ENCODE data around the gene KLK12.

Gene KLK12

DNA sequence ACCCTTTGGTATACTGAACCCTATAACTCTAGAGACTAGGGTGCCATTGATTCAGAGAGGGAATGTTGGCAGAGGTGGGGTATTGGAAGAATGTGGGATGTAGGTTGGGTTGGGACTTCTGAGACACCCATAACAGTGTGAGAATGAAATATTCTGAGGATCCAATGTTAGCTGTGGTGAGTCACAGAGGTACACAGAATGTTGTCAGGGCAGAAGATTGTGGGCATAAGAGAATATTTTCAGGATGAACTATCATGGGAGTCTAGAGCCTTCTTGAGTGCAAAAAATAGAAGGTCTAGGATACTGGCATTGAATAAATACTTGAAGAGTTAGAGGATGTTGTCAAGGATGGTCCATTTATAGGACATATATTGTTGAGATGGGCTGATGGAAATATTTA lies 21.1 kb upstream of the KLK12 start:
- Histone ChIP-seq H3K79me1 (ENCODE audit: low read length) (no peaks in the 10 kb centered on the region), H3K79me2 (ENCODE audit: control insufficient read depth, insufficient read depth, low read length, poor library complexity) (no peaks in the 10 kb centered on the region), H2AFZ (ENCODE audit: insufficient read depth, low read length, poor library complexity) (no peak overlapping the region), H3K27ac (ENCODE audit: low read depth, low read length) (no peak overlapping the region), H4K12ac (ENCODE audit: low read depth, low read length) (no peak overlapping the region), H3K23ac (ENCODE audit: low read length) (no peak overlapping the region), H3K4me2 (ENCODE audit: low read length) (no peak overlapping the region), H3K27me3 (ENCODE audit: insufficient read depth, low read length) (no peaks in the 10 kb centered on the region), H3K9me3 (ENCODE audit: insufficient read depth, low read depth, low read length) (no peaks in the 10 kb centered on the region), H2BK120ac (ENCODE audit: insufficient read depth, low read length, poor library complexity) (no peak overlapping the region), H3K4me3 (ENCODE audit: low read depth, low read length) (no peak overlapping the region), H3K4ac (ENCODE audit: low read depth, low read length) (no peak overlapping the region), H3K4me1 (ENCODE audit: control insufficient read depth in 1 of 2, insufficient read depth in 2 of 2, low read length in 2 of 2) (no peaks in the 10 kb centered on the region), H3K18ac (ENCODE audit: low read length) (no peak overlapping the region), H2BK12ac (ENCODE audit: low read length) (no peak overlapping the region), H3K36me3 (ENCODE audit: control insufficient read depth in 1 of 2, insufficient read depth in 2 of 2, low read length in 2 of 2) (no peaks in the 10 kb centered on the region), H4K91ac (ENCODE audit: low read depth, low read length) (no peak overlapping the region), H2BK5ac (ENCODE audit: low read depth, low read length, poor library complexity) (no peak overlapping the region), H2AK5ac (ENCODE audit: low read length) (no peak overlapping the region), H3K9ac (ENCODE audit: low read length) (no peak overlapping the region), H4K8ac (ENCODE audit: low read depth, low read length) (no peak overlapping the region), H3K14ac (ENCODE audit: low read length) (no peak overlapping the region)
- no peak for DNase-seq

DNA sequence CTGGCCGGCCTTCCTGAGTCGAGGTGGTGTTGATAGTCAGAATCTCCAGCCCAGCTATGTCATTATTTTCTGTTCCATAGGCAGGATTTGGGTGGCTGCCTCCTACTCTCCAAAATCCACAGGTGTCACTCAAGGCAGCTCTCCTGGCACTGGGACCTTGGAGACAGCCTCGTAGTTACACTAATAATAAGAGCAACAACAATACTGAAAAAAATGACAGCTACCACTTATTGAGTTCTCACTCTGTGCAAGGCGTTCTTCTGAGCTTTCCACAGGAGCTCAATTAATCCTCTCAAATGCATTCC lies 12.2 kb upstream of the KLK12 start:
- no peak overlapping the region for H4K12ac ChIP-seq (ENCODE audit: low read depth, low read length)
- H3K4me2 ChIP-seq (ENCODE audit: low read length), result no peak overlapping the region
- no peak overlapping the region for H4K8ac ChIP-seq (ENCODE audit: low read depth, low read length)
- H3K23ac ChIP-seq (ENCODE audit: low read length), result no peak overlapping the region
- H3K9me3 ChIP-seq (ENCODE audit: insufficient read depth, low read depth, low read length), result no peaks in the 10 kb centered on the region
- WGBS (ENCODE audit: extremely low coverage, insufficient coverage, insufficient read length), result no CpG with 5 or more reads among the region's 4 CpGs
- H3K14ac ChIP-seq (ENCODE audit: low read length), result no peak overlapping the region
- no peak for DNase-seq
- H2BK12ac ChIP-seq (ENCODE audit: low read length), result no peak overlapping the region
- H3K79me2 ChIP-seq (ENCODE audit: control insufficient read depth, insufficient read depth, low read length, poor library complexity), result no peaks in the 10 kb centered on the region
- H4K91ac ChIP-seq (ENCODE audit: low read depth, low read length), result no peak overlapping the region
- H3K4ac ChIP-seq (ENCODE audit: low read depth, low read length), result no peak overlapping the region
- no peak overlapping the region for H3K9ac ChIP-seq (ENCODE audit: low read length)
- H2AK5ac ChIP-seq (ENCODE audit: low read length), result no peak overlapping the region
- H2AFZ ChIP-seq (ENCODE audit: insufficient read depth, low read length, poor library complexity), result no peak overlapping the region
- H3K27ac ChIP-seq (ENCODE audit: low read depth, low read length), result no peak overlapping the region
- no peaks in the 10 kb centered on the region for H3K79me1 ChIP-seq (ENCODE audit: low read length)
- no peak overlapping the region for H2BK120ac ChIP-seq (ENCODE audit: insufficient read depth, low read length, poor library complexity)
- no peaks in the 10 kb centered on the region for H3K36me3 ChIP-seq (ENCODE audit: control insufficient read depth in 1 of 2, insufficient read depth in 2 of 2, low read length in 2 of 2)
- H3K27me3 ChIP-seq (ENCODE audit: insufficient read depth, low read length), result no peaks in the 10 kb centered on the region
- H3K4me3 ChIP-seq (ENCODE audit: low read depth, low read length), result no peak overlapping the region
- no peaks in the 10 kb centered on the region for H3K4me1 ChIP-seq (ENCODE audit: control insufficient read depth in 1 of 2, insufficient read depth in 2 of 2, low read length in 2 of 2)
- no peak overlapping the region for H2BK5ac ChIP-seq (ENCODE audit: low read depth, low read length, poor library complexity)
- H3K18ac ChIP-seq (ENCODE audit: low read length), result no peak overlapping the region

DNA sequence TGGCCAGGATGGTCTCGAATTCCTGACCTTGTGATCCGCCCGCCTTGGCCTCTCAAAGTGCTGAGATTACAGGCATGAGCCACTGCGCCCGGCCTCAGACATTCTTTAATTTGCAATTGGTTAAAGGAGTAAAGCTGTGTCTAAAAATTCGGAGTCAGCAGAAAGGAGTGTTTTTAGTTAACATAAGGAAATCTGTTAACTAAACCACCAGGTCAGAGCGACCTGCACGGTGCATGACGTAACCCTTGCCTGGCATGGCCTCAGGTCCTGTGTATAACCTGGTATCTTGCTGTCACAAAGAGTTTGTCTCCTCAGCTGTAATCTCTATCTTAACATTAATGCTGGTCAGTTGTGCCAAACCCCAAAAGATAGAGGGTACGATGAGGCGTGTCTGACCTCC lies 9.5 kb upstream of the KLK12 start:
- Histone ChIP-seq H3K27ac (ENCODE audit: low read depth, low read length) (no peak overlapping the region), H3K9me3 (ENCODE audit: insufficient read depth, low read depth, low read length) (no peaks in the 10 kb centered on the region), H3K9ac (ENCODE audit: low read length) (no peak overlapping the region), H3K4me3 (ENCODE audit: low read depth, low read length) (no peak overlapping the region), H4K91ac (ENCODE audit: low read depth, low read length) (no peak overlapping the region), H3K18ac (ENCODE audit: low read length) (no peak overlapping the region), H3K4me1 (ENCODE audit: control insufficient read depth in 1 of 2, insufficient read depth in 2 of 2, low read length in 2 of 2) (no peaks in the 10 kb centered on the region), H4K8ac (ENCODE audit: low read depth, low read length) (no peak overlapping the region), H2AFZ (ENCODE audit: insufficient read depth, low read length, poor library complexity) (no peak overlapping the region), H3K4me2 (ENCODE audit: low read length) (no peak overlapping the region), H3K79me1 (ENCODE audit: low read length) (no peaks in the 10 kb centered on the region), H3K36me3 (ENCODE audit: control insufficient read depth in 1 of 2, insufficient read depth in 2 of 2, low read length in 2 of 2) (no peaks in the 10 kb centered on the region), H2BK5ac (ENCODE audit: low read depth, low read length, poor library complexity) (no peak overlapping the region), H4K12ac (ENCODE audit: low read depth, low read length) (no peak overlapping the region), H3K79me2 (ENCODE audit: control insufficient read depth, insufficient read depth, low read length, poor library complexity) (no peaks in the 10 kb centered on the region), H3K27me3 (ENCODE audit: insufficient read depth, low read length) (no peaks in the 10 kb centered on the region), H3K14ac (ENCODE audit: low read length) (no peak overlapping the region), H2BK12ac (ENCODE audit: low read length) (no peak overlapping the region), H2AK5ac (ENCODE audit: low read length) (no peak overlapping the region), H3K4ac (ENCODE audit: low read depth, low read length) (no peak overlapping the region), H3K23ac (ENCODE audit: low read length) (no peak overlapping the region), H2BK120ac (ENCODE audit: insufficient read depth, low read length, poor library complexity) (no peak overlapping the region)
- no peak for DNase-seq
- WGBS (ENCODE audit: extremely low coverage, insufficient coverage, insufficient read length), result no CpG with 5 or more reads among the region's 11 CpGs

DNA sequence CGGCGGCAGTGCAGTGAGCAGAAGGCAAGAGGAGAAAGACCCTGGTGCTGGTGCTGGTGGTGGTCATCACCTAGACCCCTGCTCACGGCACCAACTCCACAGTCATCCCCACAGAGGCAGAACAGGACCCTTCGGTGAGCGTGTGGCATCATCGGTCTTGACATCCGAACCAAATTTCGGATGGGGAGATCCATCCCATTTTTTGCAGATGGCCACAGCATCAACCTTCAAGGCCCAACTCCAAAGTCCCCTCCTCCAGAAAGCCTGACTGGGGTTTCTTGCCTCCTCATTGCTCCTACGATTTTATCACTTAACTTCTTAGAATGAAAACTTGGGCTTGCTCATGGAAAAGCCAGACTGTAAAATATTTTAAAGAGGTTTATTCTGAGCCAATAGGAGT lies 8.7 kb upstream of the KLK12 start:
- Histone ChIP-seq H3K27me3 (ENCODE audit: insufficient read depth, low read length) (no peaks in the 10 kb centered on the region), H3K4me2 (ENCODE audit: low read length) (no peak overlapping the region), H3K4ac (ENCODE audit: low read depth, low read length) (no peak overlapping the region), H2AFZ (ENCODE audit: insufficient read depth, low read length, poor library complexity) (no peak overlapping the region), H3K27ac (ENCODE audit: low read depth, low read length) (no peak overlapping the region), H3K4me1 (ENCODE audit: control insufficient read depth in 1 of 2, insufficient read depth in 2 of 2, low read length in 2 of 2) (no peaks in the 10 kb centered on the region), H3K79me2 (ENCODE audit: control insufficient read depth, insufficient read depth, low read length, poor library complexity) (no peaks in the 10 kb centered on the region), H3K18ac (ENCODE audit: low read length) (no peak overlapping the region), H3K23ac (ENCODE audit: low read length) (no peak overlapping the region), H4K91ac (ENCODE audit: low read depth, low read length) (no peak overlapping the region), H4K12ac (ENCODE audit: low read depth, low read length) (no peak overlapping the region), H2BK5ac (ENCODE audit: low read depth, low read length, poor library complexity) (no peak overlapping the region), H4K8ac (ENCODE audit: low read depth, low read length) (no peak overlapping the region), H2BK12ac (ENCODE audit: low read length) (no peak overlapping the region), H2BK120ac (ENCODE audit: insufficient read depth, low read length, poor library complexity) (no peak overlapping the region), H3K36me3 (ENCODE audit: control insufficient read depth in 1 of 2, insufficient read depth in 2 of 2, low read length in 2 of 2) (no peaks in the 10 kb centered on the region), H3K9ac (ENCODE audit: low read length) (no peak overlapping the region), H3K4me3 (ENCODE audit: low read depth, low read length) (no peak overlapping the region), H3K79me1 (ENCODE audit: low read length) (no peaks in the 10 kb centered on the region), H3K9me3 (ENCODE audit: insufficient read depth, low read depth, low read length) (no peaks in the 10 kb centered on the region), H2AK5ac (ENCODE audit: low read length) (no peak overlapping the region), H3K14ac (ENCODE audit: low read length) (no peak overlapping the region)
- DNase-seq, result no peak
- no CpG with 5 or more reads among the region's 9 CpGs for WGBS (ENCODE audit: extremely low coverage, insufficient coverage, insufficient read length)

DNA sequence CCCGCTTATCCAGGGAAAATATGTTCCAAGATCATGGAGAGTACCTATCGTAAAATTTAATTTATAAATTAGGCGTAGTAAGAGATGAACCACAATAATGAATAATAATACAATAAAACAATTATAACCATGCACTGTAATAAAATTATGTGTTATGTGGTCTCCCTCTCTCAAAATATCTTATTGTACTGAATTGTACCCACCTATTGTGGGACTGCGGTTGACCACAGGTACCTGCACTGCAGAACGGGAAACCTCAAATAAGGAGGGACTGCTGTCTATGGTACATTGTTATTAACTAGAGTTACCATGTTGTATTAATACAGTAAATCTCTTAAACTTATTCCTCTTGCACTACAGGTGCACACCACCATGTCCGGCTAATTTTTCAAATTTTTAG lies 5.3 kb upstream of the KLK12 start:
- no peaks in the 10 kb centered on the region for H3K4me1 ChIP-seq (ENCODE audit: control insufficient read depth in 1 of 2, insufficient read depth in 2 of 2, low read length in 2 of 2)
- H3K9ac ChIP-seq (ENCODE audit: low read length), result no peak overlapping the region
- no peak overlapping the region for H4K91ac ChIP-seq (ENCODE audit: low read depth, low read length)
- no peak overlapping the region for H2BK12ac ChIP-seq (ENCODE audit: low read length)
- no peak overlapping the region for H3K14ac ChIP-seq (ENCODE audit: low read length)
- no peak overlapping the region for H2AFZ ChIP-seq (ENCODE audit: insufficient read depth, low read length, poor library complexity)
- no peak overlapping the region for H3K4me2 ChIP-seq (ENCODE audit: low read length)
- no peak overlapping the region for H3K23ac ChIP-seq (ENCODE audit: low read length)
- H3K18ac ChIP-seq (ENCODE audit: low read length), result no peak overlapping the region
- H3K79me2 ChIP-seq (ENCODE audit: control insufficient read depth, insufficient read depth, low read length, poor library complexity), result no peaks in the 10 kb centered on the region
- H2BK120ac ChIP-seq (ENCODE audit: insufficient read depth, low read length, poor library complexity), result no peak overlapping the region
- H2BK5ac ChIP-seq (ENCODE audit: low read depth, low read length, poor library complexity), result no peak overlapping the region
- H3K79me1 ChIP-seq (ENCODE audit: low read length), result no peaks in the 10 kb centered on the region
- H3K36me3 ChIP-seq (ENCODE audit: control insufficient read depth in 1 of 2, insufficient read depth in 2 of 2, low read length in 2 of 2), result no peaks in the 10 kb centered on the region
- no peak overlapping the region for H2AK5ac ChIP-seq (ENCODE audit: low read length)
- H3K4ac ChIP-seq (ENCODE audit: low read depth, low read length), result no peak overlapping the region
- H3K9me3 ChIP-seq (ENCODE audit: insufficient read depth, low read depth, low read length), result no peaks in the 10 kb centered on the region
- no peak overlapping the region for H4K12ac ChIP-seq (ENCODE audit: low read depth, low read length)
- H3K27ac ChIP-seq (ENCODE audit: low read depth, low read length), result no peak overlapping the region
- H4K8ac ChIP-seq (ENCODE audit: low read depth, low read length), result no peak overlapping the region
- H3K27me3 ChIP-seq (ENCODE audit: insufficient read depth, low read length), result no peaks in the 10 kb centered on the region
- H3K4me3 ChIP-seq (ENCODE audit: low read depth, low read length), result no peak overlapping the region
- WGBS (ENCODE audit: extremely low coverage, insufficient coverage, insufficient read length), result no CpG with 5 or more reads among the region's 6 CpGs
- DNase-seq, result no peak

Measured in trophoblast cell (in vitro differentiated cells and primary cell).